ENCODE results near the gene CYP2U1. TPM values are rescaled to one million over a fixed set of nuclear protein-coding genes. Genes with fewer than 3 reads are reported as not detected.
A peak's percentile ranks its signal among the peaks of the same experiment; 100 is the strongest.

The CYP2U1 gene
- total RNA-seq, 1 donor from 2014 or later = 9.0 TPM

GRCh38 chr4:107977966-107978705 is 46.8 kb downstream of the CYP2U1 start:
- H3K9me3 ChIP-seq = no peaks in the 10 kb centered on the region
- DNase-seq (no peak), ATAC-seq (no peak)
- no peak overlapping the region for H3K4me3 ChIP-seq
- intact Hi-C loops (cut with DNase I) = no loop called here
- H3K27ac ChIP-seq = no peak overlapping the region
- H3K36me3 ChIP-seq = no peaks in the 10 kb centered on the region
- TF ChIP-seq CTCF (IDR thresholded peaks at IDR 0.05) = no peak
- no peaks in the 10 kb centered on the region for H3K4me1 ChIP-seq
- no peaks in the 10 kb centered on the region for H3K27me3 ChIP-seq

- H3K4me3 ChIP-seq = no peak overlapping the region
- ATAC-seq = no peak
- intact Hi-C loops (cut with DNase I) = no loop called here
- no peak for DNase-seq
- no peak for TF ChIP-seq CTCF (IDR thresholded peaks at IDR 0.05)
- no peaks in the 10 kb centered on the region for H3K36me3 ChIP-seq
- no peaks in the 10 kb centered on the region for H3K4me1 ChIP-seq
- no peak overlapping the region for H3K27ac ChIP-seq
- no peaks in the 10 kb centered on the region for H3K27me3 ChIP-seq
- no peaks in the 10 kb centered on the region for H3K9me3 ChIP-seq
These were observed 47.5 kb downstream of the CYP2U1 start for GRCh38 chr4:107978716-107979451.

- ATAC-seq = no peak
- H3K4me1 ChIP-seq = peaks cover 38% of the 10 kb centered on the region
- no peak overlapping the region for H3K27ac ChIP-seq
- no peak overlapping the region for H3K4me3 ChIP-seq
- H3K36me3 ChIP-seq = no peaks in the 10 kb centered on the region
- TF ChIP-seq CTCF (IDR thresholded peaks at IDR 0.05) = no peak
- intact Hi-C loops (cut with DNase I) = no loop called here
- no peaks in the 10 kb centered on the region for H3K9me3 ChIP-seq
- no peaks in the 10 kb centered on the region for H3K27me3 ChIP-seq
- DNase-seq = no peak
These were observed 56.8 kb downstream of the CYP2U1 start for GRCh38 chr4:107987916-107988762.

- Histone ChIP-seq H3K36me3 (no peaks in the 10 kb centered on the region), H3K9me3 (no peaks in the 10 kb centered on the region), H3K27me3 (no peaks in the 10 kb centered on the region), H3K4me1 (peaks cover 43% of the 10 kb centered on the region), H3K27ac (no peak overlapping the region), H3K4me3 (no peak overlapping the region)
- ATAC-seq (no peak), DNase-seq (no peak)
- TF ChIP-seq CTCF (IDR thresholded peaks at IDR 0.05) = no peak
- intact Hi-C loops (cut with DNase I) = no loop called here
These were observed 57.4 kb downstream of the CYP2U1 start for GRCh38 chr4:107988763-107989035.

- H3K9me3 ChIP-seq = no peaks in the 10 kb centered on the region
- H3K36me3 ChIP-seq = no peaks in the 10 kb centered on the region
- no peak for TF ChIP-seq CTCF (IDR thresholded peaks at IDR 0.05)
- ATAC-seq (no peak), DNase-seq (no peak)
- H3K27me3 ChIP-seq = no peaks in the 10 kb centered on the region
- peak overlapping the region; percentile 87 for H3K27ac ChIP-seq
- peaks cover 47% of the 10 kb centered on the region for H3K4me1 ChIP-seq
- intact Hi-C loops (cut with DNase I) = no loop called here
- H3K4me3 ChIP-seq = peak overlapping the region; percentile 94
These were observed 57.8 kb downstream of the CYP2U1 start for GRCh38 chr4:107989162-107989536.
